GM23248 (cell line): ENCODE data around the gene MCU. TPM values are rescaled to one million over a fixed set of nuclear protein-coding genes. Genes with fewer than 3 reads are reported as not detected.

Source experiments
- DNase-seq: peaks from one replicate; pipeline ENCODE4 v3.0.0-alpha.2; 2015
- H2AFZ ChIP-seq: fragments of 200-600 bp; sonication (generic); 2 replicates; pipeline ENCODE4 v1.6.1; 2016; ENCODE audit warnings: antibody characterized with exemption
- H3F3A ChIP-seq: fragments of 200-600 bp; sonication (generic); 2 replicates; pipeline ENCODE4 v1.6.1; 2016; ENCODE audit warnings: mild to moderate bottlenecking, antibody characterized with exemption, mixed run types; ENCODE audit not compliant: insufficient read depth
- H3K27ac ChIP-seq: fragments of 200-600 bp; sonication (generic); 2 replicates; pipeline ENCODE4 v1.5.1; 2016; ENCODE audit warnings: mild to moderate bottlenecking
- H3K27me3 ChIP-seq: fragments of 200-600 bp; sonication (generic); replicated peaks from 2 replicates; pipeline ENCODE4 v1.6.1; 2016; ENCODE audit warnings: mild to moderate bottlenecking; ENCODE audit not compliant: insufficient read depth
- H3K36me3 ChIP-seq: fragments of 200-600 bp; sonication (generic); 2 replicates; pipeline ENCODE4 v1.6.1; 2016; ENCODE audit warnings: low read depth, mild to moderate bottlenecking
- H3K4me1 ChIP-seq: fragments of 200-600 bp; sonication (generic); 2 replicates; pipeline ENCODE4 v1.6.1; 2016; ENCODE audit warnings: mild to moderate bottlenecking; ENCODE audit not compliant: insufficient read depth
- H3K4me2 ChIP-seq: fragments of 200-600 bp; sonication (generic); one replicate; pipeline ENCODE4 v1.6.1; 2016; ENCODE audit warnings: mild to moderate bottlenecking; ENCODE audit not compliant: unreplicated experiment
- H3K4me3 ChIP-seq: fragments of 200-600 bp; sonication (generic); 2 replicates; pipeline ENCODE4 v1.5.1; 2016; ENCODE audit warnings: mild to moderate bottlenecking
- H3K79me2 ChIP-seq: fragments of 200-600 bp; sonication (generic); 2 replicates; pipeline ENCODE4 v1.6.1; 2016; ENCODE audit warnings: mild to moderate bottlenecking; ENCODE audit not compliant: insufficient read depth
- H3K9ac ChIP-seq: fragments of 200-600 bp; sonication (generic); 2 replicates; pipeline ENCODE4 v1.6.1; 2016; ENCODE audit warnings: mild to moderate bottlenecking
- H3K9me2 ChIP-seq: fragments of 200-600 bp; sonication (generic); 2 replicates; pipeline ENCODE4 v1.6.1; 2016; ENCODE audit warnings: mixed run types, mild to moderate bottlenecking, moderate library complexity; ENCODE audit not compliant: insufficient read depth
- H3K9me3 ChIP-seq: fragments of 200-600 bp; sonication (generic); one replicate; pipeline ENCODE4 v1.6.1; 2017; ENCODE audit warnings: low read depth
- H4K20me1 ChIP-seq: fragments of 200-600 bp; sonication (generic); 2 replicates; pipeline ENCODE4 v1.6.0; 2016; ENCODE audit not compliant: insufficient read depth
- EZH2 ChIP-seq: fragments of 200-600 bp; sonication (generic); IDR thresholded peaks from 2 replicates; pipeline ENCODE4 v1.6.1; 2018; ENCODE audit warnings: antibody characterized with exemption, mild to moderate bottlenecking; ENCODE audit not compliant: insufficient read depth, poor library complexity, severe bottlenecking
- EZH2phosphoT487 ChIP-seq: fragments of 200-600 bp; sonication (generic); IDR thresholded peaks from 2 replicates; pipeline ENCODE4 v1.6.1; 2018; ENCODE audit warnings: antibody characterized with exemption, moderate library complexity, mild to moderate bottlenecking, low read depth; ENCODE audit not compliant: insufficient read depth
- WGBS, 2 experiments: methylation state at CpG; one replicate each; pipeline ENCODE4 v1.1.6; 2015 to 2017; ENCODE audit warnings: low lambda C conversion rate in 2 of 2, low coverage in 1 of 2; ENCODE audit errors: missing lambda C conversion rate in 2 of 2; 5-methylcytosine and 5-hydroxymethylcytosine counted together
- in situ Hi-C: fragments of 300-500 bp; cut with MboI; formaldehyde crosslinking; loops from 2 replicates; pipeline ENCODE4 v1.15.0; 2020
- polyA plus RNA-seq: library from polyadenylated mRNA; unstranded; fragments of >200 nt; fragmentation: Nextera tagmentation; extraction: Ambion mirVana; gene quantifications from 2 replicates; pipeline ENCODE4 v1.2.1, GENCODE V29; 2016
- total RNA-seq: library from RNA; depleted of rRNA; stranded (reverse); fragments of >200 nt; shearing (Covaris generic); gene quantifications from 2 replicates; pipeline ENCODE4 v1.2.3, GENCODE V29; 2014

Gene MCU
- total and polyA plus RNA-seq, 2 experiments from 2014 or later, result 29.5 to 30.9 TPM

DNA sequence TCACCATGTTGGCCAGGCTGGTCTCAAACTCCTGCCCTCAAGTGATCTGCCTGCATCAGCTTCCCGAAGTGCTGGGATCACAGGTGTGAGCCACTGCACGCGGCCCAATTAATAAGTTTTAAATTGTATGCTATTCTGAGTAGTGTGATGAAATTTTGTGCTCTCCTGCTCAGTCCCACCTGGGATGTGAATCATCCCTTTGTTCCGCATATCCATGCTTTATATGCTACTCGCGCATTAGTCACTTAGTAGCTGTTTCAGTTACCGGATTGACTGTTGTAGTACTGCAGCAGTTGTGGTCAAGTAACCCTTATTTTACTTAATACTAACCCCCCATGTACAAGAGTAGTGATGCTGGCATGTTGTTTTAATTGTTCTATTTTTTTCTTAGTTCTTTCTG, 154.3 kb downstream of the MCU start:
- Histone ChIP-seq H3K4me1 (peaks cover 11% of the 10 kb centered on the region), H3K9me2 (no peaks in the 10 kb centered on the region), H3K36me3 (peaks cover 4% of the 10 kb centered on the region; the same call in 1 of the 2 replicates), H3K4me3 (no peak overlapping the region), H3K27me3 (no peaks in the 10 kb centered on the region), H3F3A (no peaks in the 10 kb centered on the region), H3K4me2 (no peak overlapping the region), H3K9me3 (no peaks in the 10 kb centered on the region), H3K79me2 (0 out of 2 replicates have a peak, but pooled peaks cover 5% of the 10 kb centered on the region), H2AFZ (no peak overlapping the region), H3K9ac (no peak overlapping the region), H3K27ac (no peak overlapping the region), H4K20me1 (0 out of 2 replicates have a peak, but pooled peaks cover 3% of the 10 kb centered on the region)
- in situ Hi-C loops, result no loop called here
- TF ChIP-seq EZH2 (no peak), EZH2phosphoT487 (no peak)
- DNase-seq, result peak; percentile 79
- 61 to 63% methylated on average over 7 of the region's 7 CpGs for WGBS, 2 experiments

- 0 out of 2 replicates have a peak, but pooled peaks cover 6% of the 10 kb centered on the region for H3K79me2 ChIP-seq
- in situ Hi-C loops, result no loop called here
- no peak for TF ChIP-seq EZH2
- TF ChIP-seq EZH2phosphoT487, result no peak
- no peaks in the 10 kb centered on the region for H3F3A ChIP-seq
- H3K27me3 ChIP-seq, result no peaks in the 10 kb centered on the region
- H3K9ac ChIP-seq, result no peak overlapping the region
- 78 to 84% methylated on average over 2 of the region's 2 CpGs for WGBS, 2 experiments
- H3K27ac ChIP-seq, result no peak overlapping the region
- H3K36me3 ChIP-seq, result peaks cover 4% of the 10 kb centered on the region; the same call in 1 of the 2 replicates
- H3K9me2 ChIP-seq, result no peaks in the 10 kb centered on the region
- no peak overlapping the region for H2AFZ ChIP-seq
- peak; percentile 7 for DNase-seq
- peaks cover 3% of the 10 kb centered on the region; the same call in 1 of the 2 replicates for H4K20me1 ChIP-seq
- no peaks in the 10 kb centered on the region for H3K9me3 ChIP-seq
- no peak overlapping the region for H3K4me2 ChIP-seq
- H3K4me1 ChIP-seq, result peaks cover 11% of the 10 kb centered on the region
- no peak overlapping the region for H3K4me3 ChIP-seq
Observed at GRCh38 chr10:72847681-72848080, 155.7 kb downstream of the MCU start.

DNA sequence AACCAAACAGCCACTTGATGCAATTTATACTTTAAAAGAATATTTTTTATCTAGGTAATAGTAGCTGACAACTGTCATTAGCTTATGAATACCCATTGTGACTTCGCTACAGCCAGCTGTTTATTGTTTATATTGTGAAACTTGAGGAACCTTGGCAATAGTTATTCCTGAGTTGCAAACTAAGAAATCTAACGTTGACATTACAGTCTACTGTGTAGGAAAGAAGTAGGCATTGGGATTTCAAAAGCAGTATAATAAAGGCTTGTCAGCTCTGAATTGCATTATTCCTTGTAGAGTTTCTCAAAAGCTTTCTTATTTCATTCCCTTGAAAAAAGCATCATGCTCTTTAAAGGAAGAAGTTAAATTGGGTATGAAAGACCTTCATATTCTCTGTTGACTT, 158.9 kb downstream of the MCU start:
- peaks cover 4% of the 10 kb centered on the region; the same call in 1 of the 2 replicates for H3K36me3 ChIP-seq
- in situ Hi-C loops, result no loop called here
- DNase-seq, result no peak
- TF ChIP-seq EZH2 (no peak), EZH2phosphoT487 (no peak)
- peaks cover 3% of the 10 kb centered on the region; the same call in 1 of the 2 replicates for H4K20me1 ChIP-seq
- no peak overlapping the region for H3K4me3 ChIP-seq
- H3K9me2 ChIP-seq, result no peaks in the 10 kb centered on the region; the same call in 1 of the 2 replicates
- no peak overlapping the region for H3K9ac ChIP-seq
- H3K27me3 ChIP-seq, result no peaks in the 10 kb centered on the region
- peaks cover 11% of the 10 kb centered on the region for H3K4me1 ChIP-seq
- 0 out of 2 replicates have a peak, but pooled peaks cover 6% of the 10 kb centered on the region for H3K79me2 ChIP-seq
- no peak overlapping the region for H3K4me2 ChIP-seq
- no peak overlapping the region for H3K27ac ChIP-seq
- H2AFZ ChIP-seq, result no peak overlapping the region
- no peaks in the 10 kb centered on the region for H3K9me3 ChIP-seq
- H3F3A ChIP-seq, result no peaks in the 10 kb centered on the region
- 75 to 76% methylated on average over 2 of the region's 2 CpGs for WGBS, 2 experiments

- Histone ChIP-seq H3K36me3 (peaks cover 4% of the 10 kb centered on the region; the same call in 1 of the 2 replicates), H3K4me3 (no peak overlapping the region), H3K27ac (no peak overlapping the region), H2AFZ (no peak overlapping the region), H3K27me3 (no peaks in the 10 kb centered on the region), H3K4me1 (peaks cover 6% of the 10 kb centered on the region), H3K79me2 (0 out of 2 replicates have a peak, but pooled peaks cover 6% of the 10 kb centered on the region), H3K9me3 (no peaks in the 10 kb centered on the region), H3K9ac (no peak overlapping the region), H4K20me1 (peaks cover 3% of the 10 kb centered on the region; the same call in 1 of the 2 replicates), H3F3A (no peaks in the 10 kb centered on the region), H3K4me2 (no peak overlapping the region), H3K9me2 (no peaks in the 10 kb centered on the region; the same call in 1 of the 2 replicates)
- in situ Hi-C loops, result no loop called here
- TF ChIP-seq EZH2 (no peak), EZH2phosphoT487 (no peak)
- DNase-seq, result no peak
- whole genome bisulfite sequencing, 2 experiments, result 96 to 100% methylated on average over 1 of the region's 1 CpG
Observed at GRCh38 chr10:72851509-72851908, 159.6 kb downstream of the MCU start.

DNA sequence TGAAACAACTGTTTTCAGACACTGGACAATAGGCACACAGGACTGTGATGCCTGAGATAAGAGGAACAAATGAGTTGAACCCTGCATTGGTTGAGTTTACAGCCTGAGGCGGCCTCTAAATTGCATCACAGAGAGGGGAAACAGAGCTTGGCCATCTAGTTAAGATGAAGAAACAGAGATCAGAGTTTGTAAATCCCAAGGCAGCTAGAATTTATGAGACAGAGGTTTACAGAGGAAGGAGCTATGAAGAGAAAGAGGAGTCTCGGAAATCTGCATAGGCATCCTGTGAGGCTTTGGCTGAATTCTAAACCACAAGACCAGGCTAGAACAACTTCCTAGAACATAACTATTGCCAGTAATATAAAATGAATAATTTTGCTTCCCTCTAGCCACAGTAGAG, 160.6 kb downstream of the MCU start:
- no peaks in the 10 kb centered on the region for H3F3A ChIP-seq
- WGBS, 2 experiments, result 100% methylated on average over 2 of the region's 2 CpGs
- no peak overlapping the region for H2AFZ ChIP-seq
- H3K27ac ChIP-seq, result no peak overlapping the region
- H3K79me2 ChIP-seq, result 0 out of 2 replicates have a peak, but pooled peaks cover 6% of the 10 kb centered on the region
- H3K4me3 ChIP-seq, result no peak overlapping the region
- H3K9me2 ChIP-seq, result no peaks in the 10 kb centered on the region; the same call in 1 of the 2 replicates
- no peak overlapping the region for H3K9ac ChIP-seq
- H4K20me1 ChIP-seq, result peaks cover 3% of the 10 kb centered on the region; the same call in 1 of the 2 replicates
- H3K4me2 ChIP-seq, result no peak overlapping the region
- H3K4me1 ChIP-seq, result peaks cover 2% of the 10 kb centered on the region; the same call in 1 of the 2 replicates
- H3K36me3 ChIP-seq, result peaks cover 4% of the 10 kb centered on the region; the same call in 1 of the 2 replicates
- TF ChIP-seq EZH2, result no peak
- TF ChIP-seq EZH2phosphoT487, result no peak
- no peaks in the 10 kb centered on the region for H3K9me3 ChIP-seq
- no peaks in the 10 kb centered on the region for H3K27me3 ChIP-seq
- in situ Hi-C loops, result no loop called here
- no peak for DNase-seq
